ENCODE results near the gene BATF2.

GRCh38 chr11:65008873-65009272, 12.1 kb upstream of the BATF2 start:
- TF ChIP-seq ZBED1 (IDR thresholded peaks at IDR 0.05; ENCODE audit: borderline replicate concordance) (no peak), NFXL1 (IDR thresholded peaks at IDR 0.05; ENCODE audit: borderline replicate concordance) (no peak), POLR2AphosphoS5 (IDR thresholded peaks at IDR 0.05; ENCODE audit: low read length) (no peak), ETV6 (conservative IDR thresholded peaks at IDR 0.05 in 1 of 2, IDR thresholded peaks at IDR 0.05 in 1 of 2; ENCODE audit: borderline replicate concordance in 1 of 2, low read depth in 1 of 2) (no peak), SMC3 (IDR thresholded peaks at IDR 0.05; ENCODE audit: borderline replicate concordance, low read length) (no peak), NFYB (IDR thresholded peaks at IDR 0.05; ENCODE audit: insufficient read depth, low read depth, low read length) (no peak), ATF2 (IDR thresholded peaks at IDR 0.05; ENCODE audit: low read length) (no peak), MYC (IDR thresholded peaks at IDR 0.05; ENCODE audit: insufficient read depth, insufficient read length, insufficient replicate concordance, low read length, severe bottlenecking) (no peak), CHD2 (IDR thresholded peaks at IDR 0.05; ENCODE audit: borderline replicate concordance, low read depth, low read length) (no peak), FOXK2 (IDR thresholded peaks at IDR 0.05) (no peak), ELK1 (IDR thresholded peaks at IDR 0.05; ENCODE audit: low read depth, low read length) (no peak)
- TF ChIP-seq, protein P1, sequence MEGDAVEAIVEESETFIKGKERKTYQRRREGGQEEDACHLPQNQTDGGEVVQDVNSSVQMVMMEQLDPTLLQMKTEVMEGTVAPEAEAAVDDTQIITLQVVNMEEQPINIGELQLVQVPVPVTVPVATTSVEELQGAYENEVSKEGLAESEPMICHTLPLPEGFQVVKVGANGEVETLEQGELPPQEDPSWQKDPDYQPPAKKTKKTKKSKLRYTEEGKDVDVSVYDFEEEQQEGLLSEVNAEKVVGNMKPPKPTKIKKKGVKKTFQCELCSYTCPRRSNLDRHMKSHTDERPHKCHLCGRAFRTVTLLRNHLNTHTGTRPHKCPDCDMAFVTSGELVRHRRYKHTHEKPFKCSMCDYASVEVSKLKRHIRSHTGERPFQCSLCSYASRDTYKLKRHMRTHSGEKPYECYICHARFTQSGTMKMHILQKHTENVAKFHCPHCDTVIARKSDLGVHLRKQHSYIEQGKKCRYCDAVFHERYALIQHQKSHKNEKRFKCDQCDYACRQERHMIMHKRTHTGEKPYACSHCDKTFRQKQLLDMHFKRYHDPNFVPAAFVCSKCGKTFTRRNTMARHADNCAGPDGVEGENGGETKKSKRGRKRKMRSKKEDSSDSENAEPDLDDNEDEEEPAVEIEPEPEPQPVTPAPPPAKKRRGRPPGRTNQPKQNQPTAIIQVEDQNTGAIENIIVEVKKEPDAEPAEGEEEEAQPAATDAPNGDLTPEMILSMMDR (IDR thresholded peaks at IDR 0.05 in 2 of 3, conservative IDR thresholded peaks at IDR 0.05 in 1 of 3; ENCODE audit: control insufficient read depth in 2 of 3, extremely low read depth in 1 of 3, insufficient read depth in 1 of 3, low read depth in 3 of 3, low read length in 3 of 3) = no peak
